ENCODE measurements around the gene NKX6-1.

The NKX6-1 gene

DNA sequence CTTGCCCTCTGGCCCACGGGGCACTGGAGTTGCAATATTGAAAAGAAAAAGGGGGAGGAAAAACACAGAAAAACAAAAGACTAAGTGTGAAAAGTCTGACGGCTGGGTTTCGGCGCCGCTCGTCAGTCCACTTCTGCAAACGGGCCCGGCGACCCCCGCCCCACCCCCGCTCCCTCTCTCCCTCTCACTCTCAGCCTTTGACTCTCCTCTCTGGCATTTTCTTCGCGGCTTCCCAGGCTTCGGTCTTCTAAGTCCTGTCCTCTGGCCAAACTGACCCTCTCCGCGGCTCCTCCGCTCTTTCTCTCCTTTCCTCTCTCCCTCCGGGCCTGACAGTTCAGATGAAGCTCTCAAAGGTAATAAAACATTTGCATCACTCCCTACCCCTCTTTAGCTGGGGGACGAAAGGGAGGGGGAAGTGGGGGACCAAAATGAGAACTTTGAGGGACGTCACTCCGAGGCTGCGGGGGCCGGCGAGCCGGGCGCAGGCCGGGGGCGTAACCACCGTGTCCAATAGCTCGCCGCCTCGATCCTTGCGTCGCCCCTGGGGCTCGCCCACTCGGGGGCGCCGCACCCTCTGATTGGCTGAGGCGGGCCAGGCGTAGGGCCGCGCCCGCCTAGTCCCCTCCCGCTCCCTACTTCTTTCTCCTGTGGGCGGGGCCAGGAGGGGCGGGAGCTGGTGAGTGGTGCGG lies at the start of gene NKX6-1:
NKX6-1 (minus strand) TSS at position 358 of the 689 bp plus-strand sequence. CDS start 1,064 bp downstream, outside the sequence.
- DNase-seq (no peak), ATAC-seq (no peak)
- Mint-ChIP-seq H3K9me3 (peaks cover 20% of the 10 kb centered on the region), H3K36me3 (ENCODE audit: low read depth) (peaks cover 10% of the 10 kb centered on the region), H3K27me3 (peaks cover 90% of the 10 kb centered on the region), H3K4me1 (peaks cover 13% of the 10 kb centered on the region), H3K27ac (no peak within 1 kb of the TSS), H3K4me3 (peak within 1 kb of the TSS; percentile 75)

DNA sequence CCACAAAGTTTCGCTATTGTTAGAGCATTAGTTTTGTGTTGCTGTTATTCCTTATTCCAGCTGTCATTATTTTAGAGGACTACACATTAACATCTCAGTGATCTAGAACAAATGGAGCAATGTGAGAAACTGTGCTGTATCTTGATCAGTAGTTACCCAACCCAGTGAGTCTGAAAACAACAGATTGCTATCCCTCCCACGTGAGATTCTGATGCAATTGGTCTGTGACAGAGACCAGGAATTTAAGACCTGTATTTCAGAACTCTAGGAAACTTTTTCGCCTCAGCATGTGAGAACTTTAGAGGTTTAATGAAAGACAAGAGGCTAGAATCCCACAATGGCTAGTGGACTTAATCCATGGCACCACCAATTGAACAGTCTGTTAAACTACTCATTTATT lies 48.1 kb upstream of the NKX6-1 start:
- Mint-ChIP-seq H3K4me1 (no peaks in the 10 kb centered on the region), H3K4me3 (no peak overlapping the region), H3K27ac (no peak overlapping the region), H3K27me3 (peaks cover 4% of the 10 kb centered on the region), H3K36me3 (ENCODE audit: low read depth) (no peaks in the 10 kb centered on the region), H3K9me3 (no peaks in the 10 kb centered on the region)
- no peak for ATAC-seq
- no peak for DNase-seq

- no peak for DNase-seq
- H3K9me3 Mint-ChIP-seq = no peaks in the 10 kb centered on the region
- H3K4me3 Mint-ChIP-seq = no peak overlapping the region
- H3K36me3 Mint-ChIP-seq (ENCODE audit: low read depth) = no peaks in the 10 kb centered on the region
- no peak overlapping the region for H3K27ac Mint-ChIP-seq
- H3K4me1 Mint-ChIP-seq = no peaks in the 10 kb centered on the region
- peaks cover 1% of the 10 kb centered on the region for H3K27me3 Mint-ChIP-seq
- ATAC-seq = no peak
Measured at GRCh38 chr4:84545093-84545492, 46.0 kb upstream of the NKX6-1 start.

DNA sequence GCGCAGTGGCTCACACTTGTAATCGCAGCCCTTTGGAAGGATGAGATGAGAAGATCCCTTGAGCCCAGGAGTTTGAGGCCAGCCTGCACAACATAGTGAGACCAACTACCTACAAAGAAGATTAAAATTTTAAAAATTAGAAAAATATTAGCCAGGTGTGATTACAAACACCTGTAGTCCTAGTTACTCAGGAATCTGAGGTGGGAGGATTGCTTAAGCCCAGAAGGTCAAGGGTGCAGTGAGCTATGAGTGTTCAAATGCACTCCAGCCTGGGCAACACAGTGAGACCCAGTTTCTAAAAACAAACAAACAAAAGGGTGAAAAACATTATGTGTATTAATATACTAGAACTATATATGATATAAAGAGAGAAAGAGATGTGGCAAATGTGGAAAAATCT lies 36.8 kb upstream of the NKX6-1 start:
- Mint-ChIP-seq H3K4me1 (no peaks in the 10 kb centered on the region), H3K4me3 (no peak overlapping the region), H3K9me3 (no peaks in the 10 kb centered on the region), H3K27me3 (peaks cover 11% of the 10 kb centered on the region), H3K36me3 (ENCODE audit: low read depth) (no peaks in the 10 kb centered on the region), H3K27ac (no peak overlapping the region)
- no peak for ATAC-seq
- no peak for DNase-seq

DNA sequence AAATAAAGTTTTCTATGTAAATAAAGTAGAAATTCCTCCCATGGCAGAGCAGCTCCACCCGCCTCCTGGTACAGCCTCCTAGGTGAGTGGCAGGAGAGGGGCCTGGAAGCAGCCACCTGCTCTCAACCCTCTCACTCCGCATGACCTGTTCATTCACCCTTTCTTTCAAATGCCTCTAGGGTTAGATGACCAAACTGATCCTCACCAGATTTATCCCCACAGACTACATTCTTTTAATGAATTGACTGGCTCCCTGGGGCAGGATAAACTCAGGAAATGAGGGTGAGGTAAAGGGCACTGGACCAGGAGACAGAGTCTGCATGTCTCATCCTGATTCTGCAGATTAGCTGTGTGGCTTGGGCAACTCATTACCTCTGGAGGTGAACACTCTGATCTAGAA lies 32.6 kb upstream of the NKX6-1 start:
- Mint-ChIP-seq H3K4me3 (no peak overlapping the region), H3K9me3 (no peaks in the 10 kb centered on the region), H3K27me3 (peaks cover 14% of the 10 kb centered on the region), H3K27ac (no peak overlapping the region), H3K4me1 (no peaks in the 10 kb centered on the region), H3K36me3 (ENCODE audit: low read depth) (no peaks in the 10 kb centered on the region)
- DNase-seq = no peak
- ATAC-seq = no peak

- Mint-ChIP-seq H3K27ac (no peak overlapping the region), H3K27me3 (peaks cover 14% of the 10 kb centered on the region), H3K36me3 (ENCODE audit: low read depth) (no peaks in the 10 kb centered on the region), H3K9me3 (no peaks in the 10 kb centered on the region), H3K4me3 (no peak overlapping the region), H3K4me1 (no peaks in the 10 kb centered on the region)
- DNase-seq = no peak
- ATAC-seq = no peak
Measured at GRCh38 chr4:84530871-84531270, 31.8 kb upstream of the NKX6-1 start.

DNA sequence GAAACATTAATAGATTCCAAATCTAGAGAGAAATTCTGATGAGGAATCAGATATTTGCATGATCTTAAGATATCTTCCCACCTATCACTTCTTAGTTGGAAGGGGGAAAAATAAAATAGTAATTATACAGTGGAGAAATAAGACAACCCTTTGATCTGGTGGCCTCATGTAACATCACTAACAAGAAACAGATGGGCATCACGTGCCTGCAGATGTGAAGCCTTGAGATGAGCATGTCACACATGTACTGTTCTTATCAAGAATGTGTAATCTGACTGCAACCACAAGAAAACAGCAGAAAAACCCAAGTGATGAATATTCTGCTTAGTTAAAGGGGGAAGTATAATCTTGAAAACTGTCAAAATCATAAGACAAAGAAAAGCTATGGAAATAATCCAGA lies 31.4 kb upstream of the NKX6-1 start:
- peaks cover 14% of the 10 kb centered on the region for H3K27me3 Mint-ChIP-seq

GRCh38 chr4:84529169-84529751 lies 30.2 kb upstream of the NKX6-1 start:
- Mint-ChIP-seq H3K4me1 (no peaks in the 10 kb centered on the region), H3K27ac (no peak overlapping the region), H3K27me3 (peaks cover 11% of the 10 kb centered on the region), H3K36me3 (ENCODE audit: low read depth) (no peaks in the 10 kb centered on the region), H3K4me3 (no peak overlapping the region), H3K9me3 (no peaks in the 10 kb centered on the region)
- DNase-seq (no peak), ATAC-seq (no peak)

More for the DNA sequence above, 31.4 kb upstream of the NKX6-1 start:
- no peak for ATAC-seq
- no peaks in the 10 kb centered on the region for H3K9me3 Mint-ChIP-seq
- H3K4me3 Mint-ChIP-seq = no peak overlapping the region
- H3K27ac Mint-ChIP-seq = no peak overlapping the region
- DNase-seq = no peak
- no peaks in the 10 kb centered on the region for H3K36me3 Mint-ChIP-seq (ENCODE audit: low read depth)
- no peaks in the 10 kb centered on the region for H3K4me1 Mint-ChIP-seq

DNA sequence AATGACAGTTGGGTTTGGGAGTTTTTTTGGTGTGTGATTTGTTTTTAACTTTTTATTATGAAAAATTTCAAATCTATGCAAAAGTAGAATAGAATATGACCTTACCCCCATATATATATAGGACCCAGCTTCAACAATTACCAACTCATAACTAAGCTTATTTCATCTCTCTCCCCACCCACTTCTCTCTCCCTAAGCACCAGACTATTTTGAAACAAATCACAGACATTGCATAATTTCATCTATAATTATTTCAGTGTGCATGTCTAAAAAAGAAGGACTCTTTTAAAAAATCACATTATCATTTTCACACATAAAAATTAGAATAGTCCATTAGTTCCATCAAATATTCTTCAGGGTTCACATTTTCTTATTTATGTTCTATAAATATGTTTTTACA lies 28.3 kb upstream of the NKX6-1 start:
- Mint-ChIP-seq H3K4me1 (no peaks in the 10 kb centered on the region), H3K27ac (no peak overlapping the region), H3K4me3 (no peak overlapping the region), H3K36me3 (ENCODE audit: low read depth) (no peaks in the 10 kb centered on the region), H3K9me3 (no peaks in the 10 kb centered on the region), H3K27me3 (peaks cover 12% of the 10 kb centered on the region)
- no peak for DNase-seq
- no peak for ATAC-seq

GRCh38 chr4:84515075-84515474 lies 16.0 kb upstream of the NKX6-1 start:
- Mint-ChIP-seq H3K27me3 (peaks cover 42% of the 10 kb centered on the region), H3K4me3 (no peak overlapping the region), H3K9me3 (no peaks in the 10 kb centered on the region), H3K36me3 (ENCODE audit: low read depth) (no peaks in the 10 kb centered on the region), H3K27ac (no peak overlapping the region), H3K4me1 (no peaks in the 10 kb centered on the region)
- ATAC-seq (no peak), DNase-seq (no peak)

DNA sequence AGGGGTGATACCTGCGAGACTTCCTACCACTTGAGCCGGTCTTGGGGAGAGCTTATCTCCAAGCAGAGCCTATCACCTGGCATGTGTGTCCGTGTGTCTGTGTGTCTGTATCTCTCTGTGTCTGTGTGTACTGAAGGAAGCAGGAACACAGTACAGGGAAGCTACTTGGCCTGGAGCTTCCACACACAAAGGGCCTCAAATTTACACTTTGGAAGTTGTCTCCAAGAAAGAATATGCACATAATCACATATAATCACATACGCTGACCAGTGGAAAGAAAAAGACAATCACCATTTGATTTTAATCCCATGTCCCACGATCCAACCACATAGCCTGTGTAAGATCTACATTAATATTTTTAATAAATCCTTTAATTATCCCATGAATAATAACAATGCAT lies 13.2 kb upstream of the NKX6-1 start:
- Mint-ChIP-seq H3K27me3 (peaks cover 41% of the 10 kb centered on the region), H3K4me3 (no peak overlapping the region), H3K27ac (no peak overlapping the region), H3K36me3 (ENCODE audit: low read depth) (no peaks in the 10 kb centered on the region), H3K4me1 (no peaks in the 10 kb centered on the region), H3K9me3 (no peaks in the 10 kb centered on the region)
- ATAC-seq (no peak), DNase-seq (no peak)

- no peak for DNase-seq
- no peak for ATAC-seq
- Mint-ChIP-seq H3K4me1 (no peaks in the 10 kb centered on the region), H3K4me3 (no peak overlapping the region), H3K27me3 (peaks cover 41% of the 10 kb centered on the region), H3K9me3 (no peaks in the 10 kb centered on the region), H3K27ac (no peak overlapping the region), H3K36me3 (ENCODE audit: low read depth) (no peaks in the 10 kb centered on the region)
Measured at GRCh38 chr4:84511703-84512102, 12.6 kb upstream of the NKX6-1 start.

- no peak for DNase-seq
- Mint-ChIP-seq H3K36me3 (ENCODE audit: low read depth) (peaks cover 2% of the 10 kb centered on the region), H3K27ac (no peak overlapping the region), H3K4me1 (peaks cover 2% of the 10 kb centered on the region), H3K9me3 (no peaks in the 10 kb centered on the region), H3K27me3 (peaks cover 52% of the 10 kb centered on the region), H3K4me3 (no peak overlapping the region)
- no peak for ATAC-seq
Measured at GRCh38 chr4:84507941-84508340, 8.8 kb upstream of the NKX6-1 start.

- Mint-ChIP-seq H3K27ac (no peak overlapping the region), H3K4me1 (peaks cover 2% of the 10 kb centered on the region), H3K4me3 (no peak overlapping the region), H3K9me3 (peaks cover 7% of the 10 kb centered on the region), H3K36me3 (ENCODE audit: low read depth) (peaks cover 9% of the 10 kb centered on the region), H3K27me3 (peaks cover 73% of the 10 kb centered on the region)
- DNase-seq (no peak), ATAC-seq (no peak)
Measured at GRCh38 chr4:84504821-84505220, 5.7 kb upstream of the NKX6-1 start.

DNA sequence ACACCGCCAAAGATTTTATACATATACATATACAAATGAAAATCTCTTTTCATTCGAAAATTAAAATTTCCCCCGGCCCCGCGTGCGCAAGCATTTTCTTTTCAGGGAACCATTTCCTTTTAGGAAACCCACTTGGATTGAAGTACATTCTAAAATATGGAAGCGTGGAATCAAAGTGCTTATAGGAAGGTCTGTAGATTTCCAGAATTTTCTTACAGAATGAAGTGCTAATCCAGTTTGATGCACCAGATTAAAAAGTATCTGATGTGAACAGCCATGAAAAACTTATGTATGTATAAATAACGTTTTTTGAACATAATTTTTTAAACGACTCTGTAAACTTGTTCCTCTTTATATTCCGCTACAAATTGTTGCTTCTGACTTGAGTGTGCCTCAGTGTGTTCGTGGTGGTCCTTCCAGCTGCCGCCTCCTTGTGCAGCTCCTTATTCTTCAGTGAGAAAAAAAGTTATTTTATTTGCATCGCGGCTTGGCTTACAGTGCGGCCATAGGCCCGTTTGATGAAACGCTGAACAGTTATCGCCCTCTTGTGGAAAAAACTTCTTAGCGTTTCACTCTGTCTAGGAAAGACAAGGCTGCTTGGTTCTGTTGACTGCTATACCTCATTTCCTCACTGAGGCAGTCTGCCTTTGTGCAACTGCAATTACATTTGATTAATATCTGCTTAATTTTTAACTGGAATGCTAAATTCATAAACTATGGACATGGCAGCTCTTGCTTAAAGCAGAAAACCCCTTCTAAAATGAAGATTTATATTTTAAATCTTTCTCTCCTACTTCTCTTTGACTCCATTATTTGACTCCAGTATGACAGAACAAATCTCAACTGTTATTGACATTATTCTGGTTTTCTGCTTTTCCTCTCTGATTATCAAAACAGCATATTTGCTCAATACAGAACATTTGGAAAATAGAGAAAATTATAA lies 4.7 kb upstream of the NKX6-1 start:
- H3K4me3 Mint-ChIP-seq = no peak overlapping the region
- peaks cover 5% of the 10 kb centered on the region for H3K4me1 Mint-ChIP-seq
- H3K27ac Mint-ChIP-seq = peak overlapping the region; percentile 65
- H3K27me3 Mint-ChIP-seq = peaks cover 78% of the 10 kb centered on the region
- peak; percentile 75 for ATAC-seq
- H3K9me3 Mint-ChIP-seq = peaks cover 8% of the 10 kb centered on the region
- peaks cover 9% of the 10 kb centered on the region for H3K36me3 Mint-ChIP-seq (ENCODE audit: low read depth)
- DNase-seq = no peak
